Upper lobe of left lung (tissue), 6 donors: ENCODE results near the gene VSIG10. TPM values are rescaled to one million over a fixed set of nuclear protein-coding genes. Genes with fewer than 3 reads are reported as not detected.
A peak's percentile ranks its signal among the peaks of the same experiment; 100 is the strongest.

Experiments used
- ATAC-seq, 2 donors: fragments of 200-7000 bp; cut with Tn5 transposase; one replicate each; pipeline ENCODE4 v1.9.1; 2022; ENCODE audit warnings: mild to moderate bottlenecking in 2 of 2, moderate library complexity in 2 of 2; ENCODE audit not compliant: low FRiP score in 2 of 2
- DNase-seq, 2 donors: peaks; one replicate each; pipeline ENCODE4 v3.0.0-alpha.2; 2019 to 2020
- H3K27ac ChIP-seq, 4 donors: fragments of 200-600 bp; sonication (generic); one replicate each; pipeline ENCODE4 v1.5.1; 2016 to 2019
- H3K27me3 ChIP-seq, 4 donors: fragments of 200-600 bp; sonication (generic); one replicate each; pipeline ENCODE4 v1.5.1; 2017 to 2019
- H3K36me3 ChIP-seq, 4 donors: fragments of 200-600 bp; sonication (generic); one replicate each; pipeline ENCODE4 v1.5.1; 2016 to 2019
- H3K4me1 ChIP-seq, 4 donors: fragments of 200-600 bp; sonication (generic); one replicate each; pipeline ENCODE4 v1.5.1; 2018 to 2019
- H3K4me3 ChIP-seq, 4 donors: fragments of 200-600 bp; sonication (generic); one replicate each; pipeline ENCODE4 v1.5.1; 2017 to 2019; ENCODE audit warnings: mild to moderate bottlenecking in 2 of 4, moderate library complexity in 1 of 4
- H3K9me3 ChIP-seq, 4 donors: fragments of 200-600 bp; sonication (generic); one replicate each; pipeline ENCODE4 v1.5.1; 2018 to 2019
- CTCF ChIP-seq, 6 experiments: fragments of 450-650 bp in 4 of 6; fragments of 200-600 bp in 2 of 6; sonication (generic) in 2 of 6; IDR thresholded peaks; one replicate each; pipeline ENCODE4 v1.5.1; 2016 to 2019; ENCODE audit warnings: antibody characterized with exemption in 6 of 6
- EP300 ChIP-seq, 4 donors: sonication (generic); formaldehyde crosslinking; IDR thresholded peaks; one replicate each; pipeline ENCODE4 v1.5.1; 2017; ENCODE audit warnings: antibody characterized with exemption in 4 of 4, control low read depth in 2 of 4
- POLR2A ChIP-seq, 4 donors: fragments of 450-650 bp; IDR thresholded peaks; one replicate each; pipeline ENCODE4 v1.5.1; 2016 to 2017; ENCODE audit warnings: antibody characterized with exemption in 4 of 4, mild to moderate bottlenecking in 2 of 4
- POLR2AphosphoS5 ChIP-seq, 2 donors: sonication (generic); formaldehyde crosslinking; IDR thresholded peaks; one replicate each; pipeline ENCODE4 v1.5.1; 2017; ENCODE audit warnings: antibody characterized with exemption in 2 of 2
- WGBS, 2 donors: methylation state at CpG; one replicate each; pipeline ENCODE4 v1.1.5; 2017 to 2018; 5-methylcytosine and 5-hydroxymethylcytosine counted together
- total RNA-seq, 6 donors: library from RNA; depleted of rRNA in 4 of 6; stranded (reverse); fragments of >200 nt in 4 of 6; gene quantifications; one replicate each; pipeline versions ENCODE4 v1.1.0 to v1.2.1, GENCODE V29; 2016 to 2021
- donor health status: DM: no; HTN: no; CAD: no; lungs with moderate emphysema.
- donor health status: DM: no; HTN: yes; CAD: no; lungs with severe emphysema.

Gene VSIG10
- total RNA-seq, 6 donors from 2014 or later, result 44.1 to 157 (median 72.8) TPM

DNA sequence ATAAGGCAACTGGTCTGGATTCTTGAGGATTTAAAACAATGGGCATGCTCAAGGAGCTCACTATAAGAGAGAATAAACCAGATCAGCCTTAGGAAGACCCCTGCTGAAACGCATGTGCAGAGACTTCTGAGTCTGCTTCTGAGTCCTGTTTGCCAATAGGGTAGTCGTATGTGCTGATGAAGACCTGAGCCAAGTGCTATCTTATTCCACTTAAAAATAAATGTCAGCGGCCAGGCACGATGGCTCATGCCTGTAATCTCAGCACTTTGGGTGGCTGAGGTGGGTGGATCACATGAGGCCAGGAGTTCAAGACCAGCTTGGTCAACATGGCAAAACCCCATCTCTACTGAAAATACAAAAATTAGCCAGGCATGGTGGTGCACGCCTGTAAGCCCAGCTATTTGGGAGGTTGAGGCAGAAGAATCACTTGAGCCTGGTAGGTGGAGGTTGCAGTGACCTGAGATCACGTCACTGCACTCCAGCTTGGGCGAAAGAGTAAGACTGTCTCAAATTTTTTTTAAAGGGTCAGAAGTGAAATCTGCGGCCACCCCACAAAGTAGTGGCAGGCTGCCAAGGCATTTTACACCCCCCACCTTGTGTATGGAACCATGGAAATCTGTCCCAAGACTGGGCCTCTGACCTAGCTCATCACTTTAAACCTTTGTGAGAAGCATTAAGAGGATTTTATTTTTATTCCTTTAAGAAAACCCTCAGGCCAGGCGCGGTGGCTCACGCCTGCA is 67.0 kb downstream of the VSIG10 start:
- DNase-seq (no peak), ATAC-seq (no peak)
- TF ChIP-seq POLR2AphosphoS5 (IDR thresholded peaks at IDR 0.05) (no peak), EP300 (IDR thresholded peaks at IDR 0.05) (no peak), CTCF (IDR thresholded peaks at IDR 0.05) (no peak), POLR2A (IDR thresholded peaks at IDR 0.05) (no peak)
- Histone ChIP-seq H3K36me3 (peaks cover 37 to 100% (median 83%) of the 10 kb centered on the region in 4 donors), H3K4me1 (peaks cover 0 to 8% (median 0%) of the 10 kb centered on the region in 4 donors), H3K4me3 (no peak overlapping the region), H3K9me3 (no peaks in the 10 kb centered on the region), H3K27ac (no peak overlapping the region), H3K27me3 (no peaks in the 10 kb centered on the region)
- WGBS, 2 donors, result 90 to 95% methylated on average over 11 of the region's 11 CpGs

DNA sequence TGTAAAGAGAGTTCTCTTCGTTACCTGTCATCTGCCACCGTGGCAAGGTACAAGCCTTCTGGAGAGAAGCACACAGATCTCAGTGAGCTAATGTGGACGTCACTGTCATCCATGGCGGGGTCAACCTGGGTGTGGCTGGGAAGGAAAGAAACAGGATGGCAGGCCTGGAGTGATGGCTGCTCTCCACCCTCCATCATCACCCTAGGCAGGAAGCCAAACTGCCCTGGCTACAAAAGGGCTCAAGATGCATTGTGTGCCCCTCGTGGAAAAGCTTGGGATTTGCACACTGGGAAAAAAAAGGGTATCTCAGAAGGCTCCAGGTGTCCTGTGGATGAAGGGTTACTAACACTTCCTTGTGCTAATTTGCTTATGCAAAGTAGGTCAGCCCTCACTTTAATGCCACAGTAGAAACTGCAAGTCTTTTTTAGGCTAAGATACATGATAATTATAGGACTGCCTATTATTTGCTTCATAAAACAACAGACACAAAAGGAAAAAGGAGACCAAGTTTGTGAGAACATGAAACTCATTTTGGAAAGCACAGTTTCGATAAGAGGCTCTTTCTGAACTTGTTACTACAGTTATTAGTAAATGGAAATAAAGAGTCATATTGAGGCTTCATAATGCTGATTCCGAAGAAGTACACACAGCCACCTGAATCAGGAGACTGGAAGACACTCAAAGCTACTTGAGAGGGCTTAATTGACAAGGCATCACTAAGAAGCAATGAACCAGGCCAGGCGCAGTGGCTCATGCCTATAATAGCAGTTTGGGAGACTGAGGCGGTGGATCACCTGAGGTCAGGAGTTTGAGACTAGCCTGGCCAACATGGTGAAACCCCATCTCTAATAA is 68.4 kb downstream of the VSIG10 start:
- H3K27me3 ChIP-seq, result no peaks in the 10 kb centered on the region
- H3K36me3 ChIP-seq, result peaks cover 29 to 100% (median 77%) of the 10 kb centered on the region in 4 donors
- TF ChIP-seq CTCF (IDR thresholded peaks at IDR 0.05) (peak in 1 of 6 experiments; percentile 3), POLR2AphosphoS5 (IDR thresholded peaks at IDR 0.05) (no peak)
- H3K9me3 ChIP-seq, result no peaks in the 10 kb centered on the region
- peaks cover 0 to 8% (median 0%) of the 10 kb centered on the region in 4 donors for H3K4me1 ChIP-seq
- 81 to 82% methylated on average over 6 to 9 of the region's 9 CpGs for WGBS, 2 donors
- H3K27ac ChIP-seq, result no peak overlapping the region
- DNase-seq, result no peak
- ATAC-seq, result no peak
- H3K4me3 ChIP-seq, result no peak overlapping the region

DNA sequence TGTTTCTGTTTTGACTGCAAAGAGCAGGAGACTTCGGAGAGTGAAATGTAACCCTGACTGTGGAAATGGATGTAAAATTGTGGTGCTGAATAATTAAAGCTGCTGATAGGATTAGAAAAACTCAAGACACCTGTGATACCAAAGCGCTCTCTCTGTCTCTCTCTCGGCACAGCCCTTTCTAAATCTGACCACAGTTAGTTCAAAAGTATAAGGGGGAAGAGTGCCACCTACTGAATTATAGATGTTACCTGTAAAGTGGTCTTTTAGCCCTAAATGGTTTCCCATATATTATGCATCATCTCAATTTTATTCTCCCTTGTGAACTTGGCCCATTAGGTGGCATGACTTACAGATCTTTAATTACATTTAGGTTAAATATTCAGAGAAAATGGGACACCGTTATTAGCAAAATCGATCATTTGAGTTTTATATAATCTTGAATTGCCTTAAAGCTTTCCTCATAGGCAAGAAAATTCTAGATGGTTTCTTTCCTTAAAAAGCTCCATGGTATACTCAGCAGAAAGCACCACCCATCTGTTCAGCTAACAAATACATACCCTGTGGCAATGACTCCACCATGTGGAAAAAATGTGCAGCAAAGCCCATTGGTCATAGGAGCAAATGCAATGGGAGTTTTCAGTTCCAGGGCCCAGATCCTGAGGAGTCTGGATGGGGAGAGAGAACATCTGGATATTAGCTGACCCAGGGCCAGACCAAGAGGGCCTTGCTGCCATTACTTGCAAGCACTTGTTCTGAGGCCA is 69.2 kb downstream of the VSIG10 start:
- 93 to 94% methylated on average over 5 of the region's 5 CpGs for WGBS, 2 donors
- ATAC-seq (peak in 1 of 2 donors; percentile 38), DNase-seq (no peak)
- peaks cover 29 to 98% (median 69%) of the 10 kb centered on the region in 4 donors for H3K36me3 ChIP-seq
- H3K27me3 ChIP-seq, result no peaks in the 10 kb centered on the region
- peak overlapping the region in 1 of 4 donors; percentile 10 for H3K27ac ChIP-seq
- TF ChIP-seq CTCF (IDR thresholded peaks at IDR 0.05), result peak in 1 of 6 experiments; percentile 7
- no peak for TF ChIP-seq POLR2A (IDR thresholded peaks at IDR 0.05)
- no peaks in the 10 kb centered on the region for H3K9me3 ChIP-seq
- H3K4me3 ChIP-seq, result no peak overlapping the region
- H3K4me1 ChIP-seq, result peaks cover 0 to 8% (median 0%) of the 10 kb centered on the region in 4 donors

GRCh38 chr12:118033902-118034301 is 69.9 kb downstream of the VSIG10 start:
- H3K27ac ChIP-seq, result peak overlapping the region in 1 of 4 donors; percentile 10
- H3K27me3 ChIP-seq, result no peaks in the 10 kb centered on the region
- TF ChIP-seq POLR2AphosphoS5 (IDR thresholded peaks at IDR 0.05) (no peak), POLR2A (IDR thresholded peaks at IDR 0.05) (no peak), CTCF (IDR thresholded peaks at IDR 0.05) (no peak), EP300 (IDR thresholded peaks at IDR 0.05) (no peak)
- peaks cover 0 to 8% (median 0%) of the 10 kb centered on the region in 4 donors for H3K4me1 ChIP-seq
- H3K36me3 ChIP-seq, result peaks cover 29 to 95% (median 68%) of the 10 kb centered on the region in 4 donors
- no peaks in the 10 kb centered on the region for H3K9me3 ChIP-seq
- ATAC-seq (no peak), DNase-seq (no peak)
- WGBS, 2 donors, result 80 to 88% methylated on average over 5 of the region's 5 CpGs
- H3K4me3 ChIP-seq, result no peak overlapping the region
